A673 (cell line): ENCODE measurements around the gene MXRA8. TPM values are rescaled to one million over a fixed set of nuclear protein-coding genes. Genes with fewer than 3 reads are reported as not detected.

ENCODE experiments used
- BruUV-seq: library from RNA; stranded (reverse); fragments of 400-500 nt; replicated peaks from 2 replicates; lab custom pipeline; 2021; lab: Mats Ljungman, UMichigan
- CTCF ChIA-PET: fragments of 300-600 bp; sonication (Branson Sonifier 250); formaldehyde crosslinking; loops from one replicate; lab custom pipeline; 2022; ENCODE audit warnings: antibody characterized with exemption; lab: Charles Lee
- POLR2A ChIA-PET: fragments of 300-600 bp; sonication (Branson Sonifier 250); formaldehyde crosslinking; loops from one replicate; lab custom pipeline; 2022; ENCODE audit warnings: antibody characterized with exemption; ENCODE audit not compliant: low non-redundant PET; lab: Charles Lee
- DNase-seq: peaks from one replicate; pipeline ENCODE4 v3.0.0-alpha.2; 2015; ENCODE audit warnings: low spot score
- H3K27ac ChIP-seq: fragments of 200-600 bp; sonication (generic); 2 replicates; pipeline ENCODE4 v1.5.1; 2016; ENCODE audit warnings: mixed run types, low read depth, mild to moderate bottlenecking, mixed read lengths, antibody characterized with exemption, low read length; ENCODE audit not compliant: poor library complexity, severe bottlenecking
- H3K27me3 ChIP-seq: fragments of 200-600 bp; sonication (generic); replicated peaks from 2 replicates; pipeline ENCODE4 v1.6.1; 2017; ENCODE audit warnings: mixed run types, low read depth, mild to moderate bottlenecking, mixed read lengths, antibody characterized with exemption, low read length; ENCODE audit not compliant: insufficient read depth, poor library complexity
- H3K36me3 ChIP-seq: fragments of 200-600 bp; sonication (generic); 2 replicates; pipeline ENCODE4 v1.6.1; 2016; ENCODE audit warnings: mixed run types, mild to moderate bottlenecking, mixed read lengths, antibody characterized with exemption, low read length; ENCODE audit not compliant: insufficient read depth, poor library complexity, severe bottlenecking
- H3K4me1 ChIP-seq: fragments of 200-600 bp; sonication (generic); 2 replicates; pipeline ENCODE4 v1.6.1; 2017; ENCODE audit warnings: mixed run types, mild to moderate bottlenecking, mixed read lengths, antibody characterized with exemption, low read length; ENCODE audit not compliant: insufficient read depth, poor library complexity, severe bottlenecking
- H3K4me3 ChIP-seq: fragments of 200-600 bp; sonication (generic); 2 replicates; pipeline ENCODE4 v1.5.1; 2016; ENCODE audit warnings: low read depth, mixed run types, mild to moderate bottlenecking, mixed read lengths, low read length; ENCODE audit not compliant: poor library complexity, severe bottlenecking
- H3K9me3 ChIP-seq: fragments of 200-600 bp; sonication (generic); 2 replicates; pipeline ENCODE4 v1.6.1; 2016; ENCODE audit warnings: mixed run types, low read depth, mild to moderate bottlenecking, mixed read lengths, antibody characterized with exemption, low read length; ENCODE audit not compliant: poor library complexity, severe bottlenecking
- EZH2 ChIP-seq: fragments of 200-600 bp; sonication (generic); IDR thresholded peaks from 2 replicates; pipeline ENCODE4 v1.6.1; 2017; ENCODE audit warnings: borderline replicate concordance, low read depth, mild to moderate bottlenecking, mixed read lengths, antibody characterized with exemption, low read length; ENCODE audit not compliant: poor library complexity, severe bottlenecking
- intact Hi-C: fragments of 100-400 bp; cut with micrococcal nuclease; formaldehyde crosslinking; loops from one replicate; pipeline ENCODE4 v1.10.0; 2022; ENCODE audit not compliant: unreplicated experiment
- total RNA-seq: library from RNA; stranded (reverse); gene quantifications from 2 replicates; pipeline ENCODE4 v1.2.3, GENCODE V29; 2021
- TF ChIP-seq, protein P1 (sequence below): fragments of 300-800, 200-600 bp; sonication (generic); conservative IDR thresholded peaks from 2 replicates; pipeline ENCODE4 v1.5.1; 2017; ENCODE audit warnings: low read depth, mild to moderate bottlenecking, antibody characterized with exemption, low read length, moderate library complexity, mixed read lengths

The MXRA8 gene
- total RNA-seq, 1 experiment from 2014 or later = 0.73 TPM

DNA sequence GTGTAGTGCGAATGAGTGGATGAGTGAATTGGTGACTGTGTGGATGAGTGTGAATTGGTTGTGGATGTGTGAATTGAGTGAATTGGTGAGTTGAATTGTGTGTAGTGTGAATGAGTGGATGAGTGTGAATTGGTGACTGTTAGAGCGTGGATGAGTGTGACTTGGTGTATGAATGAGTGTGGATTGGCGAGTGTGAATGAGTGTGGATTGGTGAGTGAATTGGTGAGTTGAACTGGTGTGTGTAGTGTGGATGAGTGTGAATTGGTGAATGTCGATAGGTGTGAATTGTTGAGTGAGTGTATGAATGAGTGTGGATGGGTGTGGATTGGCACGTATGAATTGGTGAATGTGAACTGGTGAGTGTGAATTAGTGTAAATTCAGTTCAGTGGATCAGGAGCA lies 9.0 kb upstream of the MXRA8 start:
- CTCF ChIA-PET = no interaction called here
- intact Hi-C loops = no loop called here
- no peak for DNase-seq

DNA sequence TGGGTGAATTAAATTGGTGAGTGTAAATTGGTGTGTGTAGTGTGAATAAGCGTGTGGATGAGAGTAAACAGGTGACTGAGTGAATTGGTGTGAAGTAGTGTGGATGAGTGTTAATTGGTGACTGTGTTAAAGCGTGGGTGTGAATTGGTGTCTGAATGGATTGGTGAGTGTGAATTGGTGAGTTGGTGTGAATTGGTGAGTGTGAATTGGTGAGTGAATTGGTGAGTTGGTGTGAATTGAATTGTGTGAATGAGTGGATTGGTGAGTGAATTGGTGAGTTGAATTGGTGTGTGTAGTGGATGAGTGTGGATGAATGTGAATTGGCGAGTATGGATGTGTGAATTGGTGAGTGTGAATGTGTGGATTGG lies 8.3 kb upstream of the MXRA8 start:
- no peak overlapping the region for H3K4me3 ChIP-seq

More for the DNA sequence above, 9.0 kb upstream of the MXRA8 start:
- POLR2A ChIA-PET = interaction anchor here (0.6 kb wide), 1 partner anchor 12 kb away, joined by 5 read pairs; no protein-coding TSS in a partner anchor
- no peaks in the 10 kb centered on the region for H3K9me3 ChIP-seq
- no peak for TF ChIP-seq EZH2
- TF ChIP-seq, protein P1, sequence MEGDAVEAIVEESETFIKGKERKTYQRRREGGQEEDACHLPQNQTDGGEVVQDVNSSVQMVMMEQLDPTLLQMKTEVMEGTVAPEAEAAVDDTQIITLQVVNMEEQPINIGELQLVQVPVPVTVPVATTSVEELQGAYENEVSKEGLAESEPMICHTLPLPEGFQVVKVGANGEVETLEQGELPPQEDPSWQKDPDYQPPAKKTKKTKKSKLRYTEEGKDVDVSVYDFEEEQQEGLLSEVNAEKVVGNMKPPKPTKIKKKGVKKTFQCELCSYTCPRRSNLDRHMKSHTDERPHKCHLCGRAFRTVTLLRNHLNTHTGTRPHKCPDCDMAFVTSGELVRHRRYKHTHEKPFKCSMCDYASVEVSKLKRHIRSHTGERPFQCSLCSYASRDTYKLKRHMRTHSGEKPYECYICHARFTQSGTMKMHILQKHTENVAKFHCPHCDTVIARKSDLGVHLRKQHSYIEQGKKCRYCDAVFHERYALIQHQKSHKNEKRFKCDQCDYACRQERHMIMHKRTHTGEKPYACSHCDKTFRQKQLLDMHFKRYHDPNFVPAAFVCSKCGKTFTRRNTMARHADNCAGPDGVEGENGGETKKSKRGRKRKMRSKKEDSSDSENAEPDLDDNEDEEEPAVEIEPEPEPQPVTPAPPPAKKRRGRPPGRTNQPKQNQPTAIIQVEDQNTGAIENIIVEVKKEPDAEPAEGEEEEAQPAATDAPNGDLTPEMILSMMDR = no peak
- H3K4me1 ChIP-seq = no peaks in the 10 kb centered on the region
- no TSS peak for BruUV-seq
- no peaks in the 10 kb centered on the region for H3K36me3 ChIP-seq
- no peaks in the 10 kb centered on the region for H3K27me3 ChIP-seq
- no peak overlapping the region for H3K27ac ChIP-seq
- H3K4me3 ChIP-seq = no peak overlapping the region

DNA sequence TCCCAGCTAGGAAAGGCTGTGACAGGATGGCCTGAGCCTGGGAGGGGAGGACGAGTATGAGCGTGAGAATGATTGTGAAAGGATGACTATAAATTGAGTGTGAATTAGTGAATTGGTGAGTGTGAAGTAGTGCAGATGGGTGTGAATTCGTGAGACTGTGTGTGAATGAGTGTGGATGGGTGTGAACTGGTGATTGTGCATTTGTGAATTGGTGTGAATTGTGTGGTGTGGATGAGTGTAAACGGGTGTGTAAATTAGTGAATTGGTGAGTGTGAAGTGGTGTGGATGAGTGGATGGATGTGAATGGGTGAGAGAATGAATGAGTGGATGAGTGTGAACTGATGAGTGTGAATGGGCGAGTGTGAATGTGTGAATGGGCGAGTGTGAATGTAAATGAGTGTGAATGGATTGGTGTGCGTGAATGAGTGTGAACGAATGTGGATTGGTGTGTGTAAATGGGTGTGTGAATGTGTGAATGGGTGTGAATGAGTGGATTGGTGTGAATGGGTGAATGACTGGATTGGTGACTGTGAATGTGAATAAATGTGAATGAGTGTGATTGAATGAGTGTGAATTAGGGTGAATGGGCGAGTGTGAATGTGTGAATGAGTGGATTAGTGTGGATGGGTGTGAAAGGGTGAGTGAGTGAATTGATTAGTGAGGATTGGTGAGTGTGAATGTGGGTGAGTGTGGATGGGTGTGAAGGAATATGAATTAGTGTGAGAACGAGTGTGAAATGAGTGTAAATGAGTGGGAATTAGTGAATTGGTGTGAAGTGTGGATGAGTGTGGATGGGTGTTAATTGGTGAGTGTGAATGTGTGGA lies 7.7 kb upstream of the MXRA8 start:
- no peaks in the 10 kb centered on the region for H3K4me1 ChIP-seq
- no peak for DNase-seq
- intact Hi-C loops = no loop called here
- POLR2A ChIA-PET = no interaction called here
- BruUV-seq = TSS peak; percentile 53
- TF ChIP-seq, protein P1 = no peak
- no peak for TF ChIP-seq EZH2
- CTCF ChIA-PET = no interaction called here
- no peaks in the 10 kb centered on the region for H3K27me3 ChIP-seq
- H3K9me3 ChIP-seq = no peaks in the 10 kb centered on the region
- H3K36me3 ChIP-seq = no peaks in the 10 kb centered on the region
- H3K4me3 ChIP-seq = no peak overlapping the region
- H3K27ac ChIP-seq = no peak overlapping the region

More for the DNA sequence above, 8.3 kb upstream of the MXRA8 start:
- DNase-seq = no peak
- no TSS peak for BruUV-seq
- intact Hi-C loops = no loop called here
- TF ChIP-seq, protein P1 = no peak
- no peak for TF ChIP-seq EZH2
- H3K27me3 ChIP-seq = no peaks in the 10 kb centered on the region
- H3K36me3 ChIP-seq = no peaks in the 10 kb centered on the region
- ChIA-PET CTCF (no interaction called here), POLR2A (no interaction called here)
- H3K27ac ChIP-seq = no peak overlapping the region
- H3K9me3 ChIP-seq = no peaks in the 10 kb centered on the region
- H3K4me1 ChIP-seq = no peaks in the 10 kb centered on the region
